OCI-LY7 (cell line): ENCODE results near the gene GPC1. TPM values are rescaled to one million over a fixed set of nuclear protein-coding genes. Genes with fewer than 3 reads are reported as not detected.

Experiments
- BruUV-seq: library from RNA; stranded (reverse); fragments of 400-500 nt; replicated peaks from 2 replicates; lab custom pipeline; 2021; lab: Mats Ljungman, UMichigan
- CTCF ChIA-PET: fragments of 300-600 bp; sonication (Branson Sonifier 250); formaldehyde crosslinking; loops from one replicate; lab custom pipeline; 2022; ENCODE audit warnings: antibody characterized with exemption; ENCODE audit not compliant: unreplicated experiment; lab: Charles Lee
- POLR2A ChIA-PET: fragments of 300-600 bp; sonication (Branson Sonifier 250); formaldehyde crosslinking; loops from one replicate; lab custom pipeline; 2022; ENCODE audit warnings: antibody characterized with exemption; lab: Charles Lee
- DNase-seq: peaks from one replicate; pipeline ENCODE4 v3.0.0-alpha.2; 2015; ENCODE audit warnings: low spot score
- H2AFZ ChIP-seq: fragments of 200-600 bp; sonication (generic), shearing (Covaris generic); 2 replicates; pipeline ENCODE4 v1.6.1; 2014; ENCODE audit warnings: mild to moderate bottlenecking, antibody characterized with exemption, low read length, moderate library complexity
- H3K27ac ChIP-seq: fragments of 200-600 bp; sonication (generic); 2 replicates; pipeline ENCODE4 v1.5.1; 2014; ENCODE audit warnings: mixed run types, low read depth, mild to moderate bottlenecking, moderate library complexity, low read length, inconsistent platforms; ENCODE audit not compliant: poor library complexity, severe bottlenecking
- H3K36me3 ChIP-seq: fragments of 200-600 bp; sonication (generic); 2 replicates; pipeline ENCODE4 v1.6.1; 2014; ENCODE audit warnings: mild to moderate bottlenecking, antibody characterized with exemption, low read length, moderate library complexity, mixed read lengths; ENCODE audit not compliant: insufficient read depth
- H3K4me1 ChIP-seq: fragments of 200-600 bp; sonication (generic); 2 replicates; pipeline ENCODE4 v1.5.1; 2014; ENCODE audit warnings: mild to moderate bottlenecking, low read length; ENCODE audit not compliant: insufficient read depth, poor library complexity, severe bottlenecking
- H3K4me2 ChIP-seq: fragments of 200-600 bp; sonication (generic); 2 replicates; pipeline ENCODE4 v1.6.1; 2014; ENCODE audit warnings: mild to moderate bottlenecking, low read length
- H3K4me3 ChIP-seq: fragments of 200-600 bp; sonication (generic); 2 replicates; pipeline ENCODE4 v1.5.1; 2014; ENCODE audit warnings: mild to moderate bottlenecking, low read depth, low read length; ENCODE audit not compliant: poor library complexity, severe bottlenecking
- H3K79me2 ChIP-seq: fragments of 200-600 bp; sonication (generic); 2 replicates; pipeline ENCODE4 v1.6.1; 2016; ENCODE audit warnings: low read depth, mild to moderate bottlenecking, low read length, moderate library complexity, mixed read lengths; ENCODE audit not compliant: insufficient read depth
- H3K9me2 ChIP-seq: fragments of 200-600 bp; sonication (generic); 2 replicates; pipeline ENCODE4 v1.6.1; 2016; ENCODE audit warnings: mild to moderate bottlenecking, low read length, mixed read lengths; ENCODE audit not compliant: insufficient read depth
- H3K9me3 ChIP-seq: fragments of 200-600 bp; sonication (generic); 2 replicates; pipeline ENCODE4 v1.6.1; 2014; ENCODE audit warnings: mild to moderate bottlenecking, mixed run types, low read length, mixed read lengths
- H4K20me1 ChIP-seq: fragments of 200-600 bp; sonication (generic); 2 replicates; pipeline ENCODE4 v1.6.1; 2014; ENCODE audit warnings: mild to moderate bottlenecking, antibody characterized with exemption, low read length, moderate library complexity, mixed read lengths; ENCODE audit not compliant: insufficient read depth
- CTCF ChIP-seq: fragments of 200-600 bp; sonication (generic); conservative IDR thresholded peaks from 2 replicates; pipeline ENCODE4 v1.5.1; 2014; ENCODE audit warnings: mild to moderate bottlenecking, antibody characterized with exemption, low read length, moderate library complexity, mixed read lengths
- EZH2phosphoT487 ChIP-seq: fragments of 200-600 bp; sonication (generic); IDR thresholded peaks from 2 replicates; pipeline ENCODE4 v1.6.1; 2018; ENCODE audit warnings: low read depth, borderline replicate concordance, mild to moderate bottlenecking, mixed run types, antibody characterized with exemption, low read length, moderate library complexity, mixed read lengths
- intact Hi-C: fragments of 100-400 bp; cut with micrococcal nuclease; formaldehyde crosslinking; loops from one replicate; pipeline ENCODE4 v1.10.0; 2022; ENCODE audit not compliant: unreplicated experiment
- total RNA-seq, 2 experiments: library from RNA; depleted of rRNA in 1 of 2; stranded (reverse); fragments of >200 nt in 1 of 2; shearing (Covaris generic) in 1 of 2; gene quantifications; 2 replicates each; pipeline ENCODE4 v1.2.3, GENCODE V29; 2014 to 2022

GPC1 gene
- total RNA-seq, 2 experiments from 2014 or later = 2.4 to 4.0 TPM

GRCh38 chr2:240437861-240438809 is 2.7 kb downstream of the GPC1 start:
- BruUV-seq = no TSS peak
- intact Hi-C loops = loop anchor here (1.0 to 10.0 kb wide), 4 partner anchors 205 to 413 kb away; partner anchors contain the start of gene NDUFA10
- no peak overlapping the region for H3K4me3 ChIP-seq
- no peaks in the 10 kb centered on the region for H3K36me3 ChIP-seq
- no peak overlapping the region for H2AFZ ChIP-seq
- no peaks in the 10 kb centered on the region for H3K79me2 ChIP-seq
- CTCF ChIA-PET = no interaction called here
- DNase-seq = peak; percentile 65
- no peaks in the 10 kb centered on the region for H3K9me2 ChIP-seq
- H3K4me1 ChIP-seq = peaks cover 6% of the 10 kb centered on the region
- no peak overlapping the region for H3K27ac ChIP-seq
- TF ChIP-seq CTCF (peak; percentile 88), EZH2phosphoT487 (no peak)
- H3K9me3 ChIP-seq = no peaks in the 10 kb centered on the region
- POLR2A ChIA-PET = no interaction called here
- no peak overlapping the region for H3K4me2 ChIP-seq
- H4K20me1 ChIP-seq = peaks cover 3% of the 10 kb centered on the region; the same call in 1 of the 2 replicates

- POLR2A ChIA-PET = no interaction called here
- TF ChIP-seq EZH2phosphoT487 = no peak
- no peak for TF ChIP-seq CTCF
- H3K4me3 ChIP-seq = no peak overlapping the region
- H3K4me2 ChIP-seq = no peak overlapping the region
- intact Hi-C loops = loop anchor here (1.0 to 10.0 kb wide), 4 partner anchors 206 to 414 kb away; partner anchors contain the start of gene NDUFA10
- no peaks in the 10 kb centered on the region for H3K9me3 ChIP-seq
- CTCF ChIA-PET = no interaction called here
- DNase-seq = no peak
- no peak overlapping the region for H2AFZ ChIP-seq
- H3K36me3 ChIP-seq = no peaks in the 10 kb centered on the region
- H3K27ac ChIP-seq = no peak overlapping the region
- BruUV-seq = no TSS peak
- peaks cover 6% of the 10 kb centered on the region for H3K4me1 ChIP-seq
- no peaks in the 10 kb centered on the region for H3K9me2 ChIP-seq
- H3K79me2 ChIP-seq = no peaks in the 10 kb centered on the region
- peaks cover 3% of the 10 kb centered on the region; the same call in 1 of the 2 replicates for H4K20me1 ChIP-seq
Measured at GRCh38 chr2:240438810-240439697, 3.6 kb downstream of the GPC1 start.
